ENCODE measurements around the gene FGF22. TPM values are rescaled to one million over a fixed set of nuclear protein-coding genes. Genes with fewer than 3 reads are reported as not detected.
"Not testable (repeated sequence)": the region's sequence is repeated elsewhere in the genome, so short reads cannot be mapped to it uniquely, and the experiment has no call there.

The FGF22 gene
- total RNA-seq, result 0.07 TPM in 1 of 2 replicates, not detected in the other

- peak; percentile 41 for DNase-seq (ENCODE audit: low read depth, low spot score)
Measured at GRCh38 chr19:639253-640160, at the start of gene FGF22. Gene FGF22, plus strand, starts transcription at chr19:639879. Its CDS starts 47 bp downstream, at chr19:639926.

- no peak for DNase-seq (ENCODE audit: low read depth, low spot score)
Measured at GRCh38 chr19:590396-590745, 49.3 kb upstream of the FGF22 start.

- DNase-seq (ENCODE audit: low read depth, low spot score), result no peak
Measured at GRCh38 chr19:590750-591098, 49.0 kb upstream of the FGF22 start.

GRCh38 chr19:591099-591958 is 48.4 kb upstream of the FGF22 start:
- no peak for DNase-seq (ENCODE audit: low read depth, low spot score)

GRCh38 chr19:592101-592500 is 47.6 kb upstream of the FGF22 start:
- no peak for DNase-seq (ENCODE audit: low read depth, low spot score)

- DNase-seq (ENCODE audit: low read depth, low spot score), result no peak
Measured at GRCh38 chr19:593055-593454, 46.6 kb upstream of the FGF22 start.

- DNase-seq (ENCODE audit: low read depth, low spot score), result no peak
Measured at GRCh38 chr19:593505-593904, 46.2 kb upstream of the FGF22 start.

- DNase-seq (ENCODE audit: low read depth, low spot score), result no peak
Measured at GRCh38 chr19:594265-594870, 45.3 kb upstream of the FGF22 start.

- no peak for DNase-seq (ENCODE audit: low read depth, low spot score)
Measured at GRCh38 chr19:595326-596262, 44.1 kb upstream of the FGF22 start.

- no peak for DNase-seq (ENCODE audit: low read depth, low spot score)
Measured at GRCh38 chr19:596263-596655, 43.4 kb upstream of the FGF22 start.

- no peak for DNase-seq (ENCODE audit: low read depth, low spot score)
Measured at GRCh38 chr19:597406-598315, 42.0 kb upstream of the FGF22 start.

GRCh38 chr19:601310-601709 is 38.4 kb upstream of the FGF22 start:
- no peak for DNase-seq (ENCODE audit: low read depth, low spot score)

GRCh38 chr19:601790-602189 is 37.9 kb upstream of the FGF22 start:
- no peak for DNase-seq (ENCODE audit: low read depth, low spot score)

GRCh38 chr19:602391-603301 is 37.0 kb upstream of the FGF22 start:
- DNase-seq (ENCODE audit: low read depth, low spot score), result no peak

GRCh38 chr19:603302-603639 is 36.4 kb upstream of the FGF22 start:
- DNase-seq (ENCODE audit: low read depth, low spot score), result not testable (repeated sequence)

GRCh38 chr19:603779-604178 is 35.9 kb upstream of the FGF22 start:
- not testable (repeated sequence) for DNase-seq (ENCODE audit: low read depth, low spot score)

- no peak for DNase-seq (ENCODE audit: low read depth, low spot score)
Measured at GRCh38 chr19:604355-604754, 35.3 kb upstream of the FGF22 start.

GRCh38 chr19:605061-605971 is 34.4 kb upstream of the FGF22 start:
- not testable (repeated sequence) for DNase-seq (ENCODE audit: low read depth, low spot score)
